Tibial artery (tissue), 4 donors: ENCODE measurements around the gene AHRR.

Source experiments
- DNase-seq, 2 donors: peaks; one replicate each; pipeline ENCODE4 v3.0.0-alpha.2; 2019
- H3K27ac ChIP-seq, 2 donors: fragments of 200-600 bp; sonication (generic) in 1 of 2; 1 replicate in 1 of 2; 2 replicates in 1 of 2; pipeline ENCODE4 v1.5.1; 2018 to 2019; ENCODE audit warnings: mild to moderate bottlenecking in 1 of 2
- H3K27me3 ChIP-seq, 2 donors: fragments of 200-600 bp; sonication (generic) in 1 of 2; one replicate each; pipeline versions ENCODE4 v1.5.1 to v1.6.0; 2016 to 2019
- H3K36me3 ChIP-seq, 3 donors: fragments of 200-600 bp; sonication (generic) in 2 of 3; one replicate each; pipeline ENCODE4 v1.5.1; 2016 to 2019; ENCODE audit warnings: mild to moderate bottlenecking in 2 of 3
- H3K4me1 ChIP-seq, 4 donors: fragments of 200-600 bp; sonication (generic) in 2 of 4; 1 replicate in 3 of 4; 2 replicates in 1 of 4; pipeline ENCODE4 v1.5.1; 2016 to 2019
- H3K4me3 ChIP-seq, 2 donors: fragments of 200-600 bp; sonication (generic) in 1 of 2; 1 replicate in 1 of 2; 2 replicates in 1 of 2; pipeline ENCODE4 v1.5.1; 2018 to 2019; ENCODE audit warnings: mild to moderate bottlenecking in 2 of 2
- H3K9me3 ChIP-seq, 3 donors: fragments of 200-600 bp; sonication (generic) in 1 of 3; one replicate each; pipeline ENCODE4 v1.5.1; 2016 to 2019
- intact Hi-C: fragments of 100-400 bp; cut with DNase I; formaldehyde crosslinking; loops from one replicate; pipeline ENCODE4 v1.15.0; 2023; ENCODE audit warnings: low total_unique reads
- TF ChIP-seq, protein P1 (sequence below), 2 experiments: fragments of 200-600 bp in 1 of 2; fragments of 450-650 bp in 1 of 2; IDR thresholded peaks; one replicate each; pipeline ENCODE4 v1.5.1; 2017 to 2019; ENCODE audit warnings: antibody characterized with exemption in 2 of 2, mild to moderate bottlenecking in 1 of 2, moderate library complexity in 1 of 2

AHRR gene

DNA sequence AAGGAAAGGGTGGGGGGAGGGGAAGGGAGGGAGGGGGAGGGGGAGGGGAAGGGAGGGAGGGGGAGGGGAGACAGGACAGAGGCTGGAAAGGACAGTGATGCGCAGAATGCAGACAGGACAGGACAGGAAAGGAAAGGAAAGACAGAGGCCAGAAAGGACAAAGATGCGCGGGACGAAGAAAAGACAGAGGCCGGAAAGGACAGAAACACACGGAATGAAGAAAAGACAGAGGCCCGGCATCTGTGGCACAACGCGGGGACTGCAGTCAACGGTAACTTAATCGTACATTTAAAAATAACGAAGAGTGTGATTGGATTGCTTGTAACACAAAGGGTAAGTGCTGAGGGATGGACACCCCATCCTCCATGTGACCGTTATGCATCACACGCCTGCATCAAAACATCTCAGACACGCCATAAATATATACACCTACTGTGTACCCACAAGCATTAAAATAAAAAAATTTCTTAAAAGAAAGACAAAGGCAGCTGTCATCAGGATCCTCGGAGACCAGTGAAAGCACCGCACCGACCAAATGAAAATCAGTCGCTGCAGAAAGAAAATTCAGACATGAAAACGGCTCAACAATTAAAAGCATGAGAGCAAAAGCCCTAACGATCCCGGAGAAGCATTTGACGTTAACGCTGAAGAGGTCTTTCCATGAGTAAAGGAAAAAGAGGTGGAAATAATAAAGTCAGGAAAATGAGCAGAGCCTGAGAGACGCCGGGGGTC, 68.5 kb downstream of the AHRR start:
- no peaks in the 10 kb centered on the region for H3K36me3 ChIP-seq
- DNase-seq, result no peak
- no peak overlapping the region for H3K4me3 ChIP-seq
- H3K27me3 ChIP-seq, result peaks cover 0 to 22% of the 10 kb centered on the region in 2 donors
- H3K27ac ChIP-seq, result no peak overlapping the region
- intact Hi-C loops, result no loop called here
- H3K4me1 ChIP-seq, result peaks cover 0 to 13% (median 0%) of the 10 kb centered on the region in 4 donors
- peaks cover 0 to 10% (median 4%) of the 10 kb centered on the region in 3 donors for H3K9me3 ChIP-seq
- TF ChIP-seq, protein P1, sequence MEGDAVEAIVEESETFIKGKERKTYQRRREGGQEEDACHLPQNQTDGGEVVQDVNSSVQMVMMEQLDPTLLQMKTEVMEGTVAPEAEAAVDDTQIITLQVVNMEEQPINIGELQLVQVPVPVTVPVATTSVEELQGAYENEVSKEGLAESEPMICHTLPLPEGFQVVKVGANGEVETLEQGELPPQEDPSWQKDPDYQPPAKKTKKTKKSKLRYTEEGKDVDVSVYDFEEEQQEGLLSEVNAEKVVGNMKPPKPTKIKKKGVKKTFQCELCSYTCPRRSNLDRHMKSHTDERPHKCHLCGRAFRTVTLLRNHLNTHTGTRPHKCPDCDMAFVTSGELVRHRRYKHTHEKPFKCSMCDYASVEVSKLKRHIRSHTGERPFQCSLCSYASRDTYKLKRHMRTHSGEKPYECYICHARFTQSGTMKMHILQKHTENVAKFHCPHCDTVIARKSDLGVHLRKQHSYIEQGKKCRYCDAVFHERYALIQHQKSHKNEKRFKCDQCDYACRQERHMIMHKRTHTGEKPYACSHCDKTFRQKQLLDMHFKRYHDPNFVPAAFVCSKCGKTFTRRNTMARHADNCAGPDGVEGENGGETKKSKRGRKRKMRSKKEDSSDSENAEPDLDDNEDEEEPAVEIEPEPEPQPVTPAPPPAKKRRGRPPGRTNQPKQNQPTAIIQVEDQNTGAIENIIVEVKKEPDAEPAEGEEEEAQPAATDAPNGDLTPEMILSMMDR (IDR thresholded peaks at IDR 0.05), result no peak

DNA sequence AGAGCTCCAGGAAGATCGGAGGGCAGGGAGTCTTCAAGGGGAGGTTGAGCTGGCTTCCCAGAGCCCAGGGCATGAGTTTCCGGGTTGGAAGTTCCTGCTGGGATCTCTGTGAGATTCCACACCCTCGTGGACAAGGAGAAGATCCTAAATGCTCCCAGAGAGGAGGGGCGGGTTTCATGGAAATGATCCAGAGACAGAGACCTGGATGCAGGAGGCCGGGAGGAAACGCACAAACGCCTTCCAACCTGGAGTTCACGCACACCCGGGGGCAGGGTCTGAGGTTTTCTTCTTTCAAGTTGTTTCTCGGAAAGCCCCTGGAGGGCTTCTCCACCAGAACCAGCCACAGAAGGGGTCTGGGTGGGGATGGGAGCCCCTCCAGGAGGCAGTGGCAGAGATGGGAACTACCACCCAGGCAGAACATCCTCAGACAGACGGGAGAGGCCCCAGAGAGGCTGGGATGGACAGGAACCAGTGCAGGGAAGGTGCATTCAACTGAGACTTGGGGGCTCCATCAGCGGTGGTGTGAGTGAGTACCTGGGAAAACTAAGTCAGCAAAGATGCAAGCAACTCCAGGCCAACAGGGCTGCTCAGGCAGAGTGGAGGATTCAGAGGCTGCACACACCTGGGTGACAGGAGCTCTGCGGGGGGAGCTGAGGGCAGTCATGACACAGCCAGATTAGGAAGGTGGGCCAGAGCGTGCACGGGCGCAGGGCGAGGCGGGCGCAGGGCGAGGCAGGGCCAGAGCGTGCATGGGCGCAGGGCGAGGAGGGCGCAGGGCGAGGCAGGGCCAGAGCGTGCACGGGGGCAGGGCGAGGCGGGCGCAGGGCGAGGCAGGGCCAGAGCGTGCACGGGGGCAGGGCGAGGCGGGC, 69.3 kb downstream of the AHRR start:
- H3K27me3 ChIP-seq, result peaks cover 0 to 22% of the 10 kb centered on the region in 2 donors
- intact Hi-C loops, result no loop called here
- no peak overlapping the region for H3K27ac ChIP-seq
- TF ChIP-seq, protein P1 (IDR thresholded peaks at IDR 0.05), result no peak
- no peak overlapping the region for H3K4me3 ChIP-seq
- no peaks in the 10 kb centered on the region for H3K36me3 ChIP-seq
- peaks cover 0 to 13% (median 0%) of the 10 kb centered on the region in 4 donors for H3K4me1 ChIP-seq
- peaks cover 0 to 7% (median 0%) of the 10 kb centered on the region in 3 donors for H3K9me3 ChIP-seq
- peak in 1 of 2 donors; percentile 53 for DNase-seq

DNA sequence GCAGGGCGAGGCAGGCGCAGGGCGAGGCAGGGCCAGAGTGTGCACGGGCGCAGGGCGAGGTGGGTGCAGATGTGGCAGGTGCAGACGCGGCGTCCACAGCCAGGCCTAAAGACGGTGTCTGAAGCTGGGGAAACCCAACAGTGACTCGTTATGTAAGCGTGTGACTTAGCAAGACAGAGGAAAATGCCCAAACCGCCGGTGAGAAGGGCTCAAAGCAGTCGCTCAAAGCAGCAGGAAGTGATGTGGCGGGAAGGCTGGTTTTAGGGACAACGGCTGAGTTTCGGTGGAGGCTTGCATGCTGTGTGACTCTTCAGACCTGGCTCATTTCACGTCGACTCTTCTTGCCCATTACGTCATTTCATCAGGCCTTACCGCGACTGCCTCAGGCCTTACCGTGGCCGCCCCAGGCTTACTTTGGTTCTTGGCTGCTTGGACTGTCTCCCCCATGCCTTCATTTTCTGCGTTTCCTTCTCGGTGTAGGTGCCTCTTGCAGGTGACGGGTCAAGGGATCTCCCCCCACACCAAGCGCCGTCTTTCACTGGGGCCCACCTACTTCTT, 71.0 kb downstream of the AHRR start:
- peaks cover 0 to 5% (median 0%) of the 10 kb centered on the region in 4 donors for H3K4me1 ChIP-seq
- intact Hi-C loops, result no loop called here
- no peaks in the 10 kb centered on the region for H3K36me3 ChIP-seq
- H3K9me3 ChIP-seq, result no peaks in the 10 kb centered on the region
- TF ChIP-seq, protein P1 (IDR thresholded peaks at IDR 0.05), result no peak
- H3K27me3 ChIP-seq, result peaks cover 0 to 15% of the 10 kb centered on the region in 2 donors
- no peak overlapping the region for H3K27ac ChIP-seq
- H3K4me3 ChIP-seq, result no peak overlapping the region
- peak in 1 of 2 donors; percentile 59 for DNase-seq

DNA sequence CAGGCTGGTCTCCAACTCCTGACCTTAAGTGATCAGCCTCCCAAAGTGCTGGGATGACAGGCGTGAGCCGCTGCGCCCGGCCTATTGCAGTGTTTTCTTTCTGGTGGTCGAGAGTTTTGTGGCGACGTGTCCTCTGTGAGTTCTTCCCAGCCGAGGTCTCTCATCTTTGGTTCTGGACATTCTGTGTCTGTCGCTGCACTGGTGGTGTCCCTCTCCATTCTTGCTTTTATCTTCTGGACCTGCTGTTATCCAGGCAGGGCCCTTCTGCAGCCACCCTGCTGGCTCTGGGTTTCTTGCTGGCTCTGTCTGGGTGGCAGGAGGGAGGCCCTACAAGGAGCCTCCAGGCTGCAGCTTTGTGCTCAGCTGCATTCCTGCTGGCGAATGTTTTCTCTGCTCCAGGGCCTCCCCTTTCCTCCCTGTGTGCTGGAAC, 72.3 kb downstream of the AHRR start:
- Histone ChIP-seq H3K27ac (no peak overlapping the region), H3K4me1 (no peaks in the 10 kb centered on the region), H3K9me3 (no peaks in the 10 kb centered on the region), H3K36me3 (no peaks in the 10 kb centered on the region), H3K4me3 (no peak overlapping the region), H3K27me3 (peaks cover 0 to 8% of the 10 kb centered on the region in 2 donors)
- DNase-seq, result peak in 1 of 2 donors; percentile 29
- TF ChIP-seq, protein P1 (IDR thresholded peaks at IDR 0.05), result no peak
- intact Hi-C loops, result no loop called here

DNA sequence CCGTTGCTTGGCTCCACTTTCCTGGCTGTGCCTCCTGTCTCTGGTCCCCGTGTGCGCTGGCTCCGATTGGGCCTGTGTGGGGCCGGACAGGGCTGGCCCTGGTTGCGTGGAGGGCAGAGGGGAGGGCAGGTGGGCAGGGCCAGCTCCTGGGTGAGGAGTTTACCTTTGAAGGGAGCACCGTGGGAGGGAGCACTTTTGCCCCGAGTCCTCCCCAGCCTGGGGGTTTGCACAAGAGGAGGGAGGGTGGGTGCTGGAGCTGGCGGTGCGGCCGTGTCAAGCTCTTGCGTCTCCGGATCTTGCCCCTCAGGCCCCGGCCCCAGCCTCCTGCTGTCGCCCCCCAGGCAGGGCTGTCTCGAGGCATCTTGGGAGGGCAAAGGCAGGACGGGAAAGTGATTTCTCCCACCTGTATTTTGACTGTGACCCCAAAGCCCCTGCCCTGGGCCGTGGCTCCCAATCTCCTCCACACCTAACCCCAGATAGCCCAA, 73.2 kb downstream of the AHRR start:
- no peak overlapping the region for H3K27ac ChIP-seq
- DNase-seq, result peak in 1 of 2 donors; percentile 60
- H3K4me1 ChIP-seq, result peaks cover 0 to 6% (median 4%) of the 10 kb centered on the region in 4 donors
- TF ChIP-seq, protein P1 (IDR thresholded peaks at IDR 0.05), result no peak
- intact Hi-C loops, result no loop called here
- H3K36me3 ChIP-seq, result no peaks in the 10 kb centered on the region
- peaks cover 0 to 13% of the 10 kb centered on the region in 2 donors for H3K27me3 ChIP-seq
- H3K9me3 ChIP-seq, result no peaks in the 10 kb centered on the region
- no peak overlapping the region for H3K4me3 ChIP-seq
